GM20431 (cell line): ENCODE data around the gene RASGRF1.
"Not testable (repeated sequence)": the region's sequence is repeated elsewhere in the genome, so short reads cannot be mapped to it uniquely, and the experiment has no call there.

Experiments
- in situ Hi-C: fragments of 300-500 bp; cut with MseI, MboI; formaldehyde crosslinking; loops from one replicate; pipeline ENCODE4 v1.15.0; 2020; ENCODE audit warnings: low sequenced_read_pairs; ENCODE audit not compliant: unreplicated experiment

The RASGRF1 gene

DNA sequence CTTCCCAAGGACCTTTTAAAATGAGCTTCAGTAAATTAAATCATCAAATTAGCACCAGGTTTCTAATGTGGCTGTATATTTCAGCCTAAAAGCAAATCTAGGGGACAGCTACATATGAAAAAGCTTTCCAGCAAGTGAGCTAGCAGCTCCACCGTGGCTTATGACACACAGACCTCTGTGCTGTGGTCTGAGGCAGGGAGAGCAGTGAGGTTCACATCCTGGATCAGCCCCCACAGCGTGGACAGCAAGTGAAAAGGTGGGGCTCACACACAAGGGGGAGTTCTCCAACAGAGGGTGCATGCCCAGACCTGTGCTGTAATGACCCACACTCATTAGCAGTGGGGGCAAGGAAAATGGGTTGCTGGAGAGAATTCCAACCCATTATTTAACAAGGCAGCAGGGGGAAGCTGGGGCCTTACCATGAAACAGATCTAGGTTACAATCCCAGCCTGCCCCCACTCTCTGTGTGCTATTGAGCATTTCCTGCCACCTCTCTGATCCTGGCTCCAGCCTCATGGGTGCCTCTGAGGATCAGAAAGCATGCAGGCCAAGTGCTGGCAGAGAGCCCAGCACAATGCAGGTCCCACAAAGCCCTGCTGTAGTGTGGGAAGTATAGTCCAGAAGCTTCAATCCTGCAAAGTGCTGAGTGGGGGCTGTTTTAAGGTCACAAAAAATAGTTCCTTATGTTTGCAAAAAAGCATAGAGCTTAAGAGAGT is 48.2 kb downstream of the RASGRF1 start:
- in situ Hi-C loops, result no loop called here

- in situ Hi-C loops, result no loop called here
Observed at GRCh38 chr15:79041601-79042168, 48.9 kb downstream of the RASGRF1 start.

DNA sequence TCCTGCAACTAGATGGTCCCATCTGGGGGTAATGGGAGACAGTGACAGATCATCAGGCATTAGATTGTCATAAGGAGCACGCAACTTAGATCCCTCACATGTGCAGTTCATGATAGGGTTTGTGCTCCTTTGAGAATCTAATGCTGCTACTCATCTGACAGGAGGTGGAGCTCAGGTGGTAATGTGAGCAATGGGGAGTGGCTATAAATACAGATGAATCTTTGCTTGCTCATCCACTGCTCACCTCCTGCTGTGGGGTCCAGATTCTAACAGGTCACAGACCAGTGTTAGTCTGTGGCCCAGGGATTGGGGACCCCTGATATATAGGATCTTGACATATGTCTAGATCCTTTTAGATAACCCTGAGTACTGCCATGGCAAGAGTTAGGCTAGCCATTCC is 52.7 kb downstream of the RASGRF1 start:
- in situ Hi-C loops, result no loop called here

- in situ Hi-C loops, result no loop called here
Observed at GRCh38 chr15:79036323-79036722, 54.3 kb downstream of the RASGRF1 start.

- in situ Hi-C loops, result no loop called here
Observed at GRCh38 chr15:79035814-79036213, 54.8 kb downstream of the RASGRF1 start.

GRCh38 chr15:79035111-79035601 is 55.4 kb downstream of the RASGRF1 start:
- in situ Hi-C loops, result no loop called here

- in situ Hi-C loops, result no loop called here
Observed at GRCh38 chr15:79034284-79034683, 56.3 kb downstream of the RASGRF1 start.

DNA sequence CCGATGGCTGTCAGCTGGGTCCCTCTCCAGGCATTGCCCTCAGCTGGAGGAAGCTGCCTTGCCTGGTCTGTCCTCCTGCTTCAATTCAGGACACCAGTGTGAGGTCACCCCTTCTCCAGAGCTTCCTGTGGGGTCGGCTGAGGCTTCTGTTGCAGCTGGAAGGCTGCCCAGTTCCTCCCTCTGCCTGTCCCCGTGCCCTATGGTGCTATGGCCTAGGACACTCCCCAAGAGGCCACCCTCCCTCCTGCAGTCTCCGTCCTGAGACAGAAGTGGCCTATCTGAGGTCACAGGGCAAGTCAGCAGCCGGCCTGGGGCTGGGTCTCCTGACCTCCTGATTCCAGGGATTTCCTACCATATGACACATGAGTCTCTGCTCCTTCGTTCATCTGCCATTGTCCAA is 57.9 kb downstream of the RASGRF1 start:
- in situ Hi-C loops, result no loop called here

GRCh38 chr15:79031821-79032220 is 58.8 kb downstream of the RASGRF1 start:
- in situ Hi-C loops, result no loop called here

DNA sequence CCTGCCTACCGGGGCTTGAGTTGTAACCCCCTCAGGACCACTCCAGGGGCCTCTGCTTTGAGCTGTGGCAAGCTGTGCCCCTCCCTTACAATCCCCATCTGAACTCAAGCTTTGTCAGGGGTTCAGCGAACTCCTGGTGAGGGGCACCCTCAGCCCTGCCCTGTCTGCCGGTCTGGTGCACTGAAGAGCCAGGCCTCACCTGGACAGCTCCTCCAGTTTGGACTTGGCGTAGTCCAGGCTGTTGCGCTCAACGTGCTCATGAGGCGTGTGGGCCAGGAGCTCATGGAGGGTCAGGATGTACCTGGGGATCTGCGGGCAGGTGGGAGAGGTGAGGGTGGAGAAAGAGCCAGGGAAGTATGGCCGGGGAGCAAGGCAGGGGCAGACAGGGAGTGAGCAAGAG is 59.4 kb downstream of the RASGRF1 start:
- in situ Hi-C loops, result no loop called here

GRCh38 chr15:79030470-79030869 is 60.1 kb downstream of the RASGRF1 start:
- in situ Hi-C loops, result no loop called here

DNA sequence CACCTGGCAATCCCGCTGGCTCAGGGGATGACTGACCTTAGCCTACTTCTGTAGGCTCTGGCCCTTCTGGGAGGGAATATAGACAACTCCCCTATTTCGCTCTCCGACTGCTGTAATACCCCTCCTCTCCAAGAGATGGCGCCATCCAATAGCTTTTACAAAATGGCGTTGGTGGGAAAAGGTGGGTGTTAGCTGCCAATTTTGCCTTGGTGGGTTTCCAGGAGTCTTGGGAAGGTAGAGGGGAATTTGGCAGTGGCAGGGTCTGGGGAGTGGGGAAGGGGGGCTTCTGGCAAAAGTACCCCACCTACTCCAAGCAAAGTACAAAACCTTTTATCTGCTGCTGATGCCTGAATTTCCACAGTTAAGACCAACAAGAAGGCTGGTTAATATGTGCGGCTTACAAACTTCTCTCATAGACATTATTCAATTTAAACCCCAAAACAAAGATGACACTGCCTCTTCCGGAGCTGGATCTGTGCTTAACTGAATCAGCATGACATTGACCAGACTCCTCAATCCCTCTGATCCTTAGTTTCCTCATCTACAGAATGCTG is 62.1 kb downstream of the RASGRF1 start:
- in situ Hi-C loops, result loop anchor here (5.0 kb wide), 1 partner anchor 154 kb away; no protein-coding TSS in a partner anchor

DNA sequence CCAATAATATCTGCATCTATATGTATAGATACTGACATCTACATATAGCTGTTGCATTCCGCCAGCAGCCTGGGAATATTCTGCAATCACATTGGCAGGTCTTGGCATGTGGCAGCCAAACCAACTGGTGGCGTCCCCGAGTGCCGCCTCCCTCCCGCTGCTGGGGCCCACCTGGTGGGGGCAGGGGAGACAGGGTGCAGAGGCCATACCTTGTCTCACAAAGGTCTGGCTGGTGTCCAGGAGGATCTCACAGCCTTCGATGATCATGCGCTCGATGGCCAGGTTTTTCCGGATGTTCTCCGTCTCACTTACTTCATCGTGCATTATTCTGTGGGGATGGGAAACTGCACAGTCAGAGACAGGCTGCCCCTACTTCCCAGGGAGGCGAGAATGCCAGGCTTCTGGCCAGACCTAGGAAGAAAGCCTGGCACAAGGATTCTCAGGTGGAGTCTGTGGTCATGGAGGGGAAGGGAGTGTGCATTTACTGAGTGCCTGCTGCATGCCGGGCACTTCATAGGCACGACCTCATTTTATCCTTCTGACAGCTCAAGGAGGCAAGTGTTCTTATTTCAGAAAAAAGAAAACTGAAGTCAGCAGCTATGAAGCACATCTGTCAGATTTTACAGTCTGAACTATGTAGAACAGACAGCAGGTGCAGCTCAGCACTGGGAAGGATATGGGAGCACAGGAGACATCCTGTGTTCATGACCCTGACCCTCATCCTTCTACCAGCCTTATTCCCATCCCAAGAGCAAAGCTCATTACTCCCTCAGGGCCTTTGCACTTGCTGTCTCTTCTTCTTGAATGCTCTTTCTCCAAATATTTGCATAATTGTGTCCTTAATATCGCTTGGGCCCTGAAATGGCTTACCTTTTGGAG is 62.8 kb downstream of the RASGRF1 start:
- in situ Hi-C loops, result loop anchor here (5.0 kb wide), 1 partner anchor 155 kb away; no protein-coding TSS in a partner anchor

GRCh38 chr15:79025802-79026201 is 64.8 kb downstream of the RASGRF1 start:
- in situ Hi-C loops, result loop anchor here (5.0 kb wide), 1 partner anchor 156 kb away; no protein-coding TSS in a partner anchor

DNA sequence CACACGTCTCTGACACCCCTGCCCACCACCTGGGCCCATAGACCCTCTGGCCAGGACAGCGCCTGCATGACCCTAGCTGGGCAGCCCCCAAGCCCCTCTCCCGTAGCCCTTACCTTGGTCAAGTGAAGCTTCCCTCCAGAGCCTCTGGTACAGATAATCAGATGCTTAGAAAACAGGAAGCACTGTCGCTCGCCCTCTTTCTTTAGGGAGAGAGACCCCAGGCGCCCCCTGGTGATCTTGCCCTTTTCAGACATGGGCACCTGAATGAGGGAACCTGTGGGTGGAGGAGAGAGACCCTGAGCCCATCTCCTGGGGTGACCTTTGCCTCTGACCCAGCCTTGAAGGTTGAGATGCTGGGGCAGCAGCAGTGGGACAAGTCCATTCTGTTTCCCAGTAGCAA is 65.4 kb downstream of the RASGRF1 start:
- in situ Hi-C loops, result loop anchor here (5.0 kb wide), 1 partner anchor 157 kb away; no protein-coding TSS in a partner anchor

DNA sequence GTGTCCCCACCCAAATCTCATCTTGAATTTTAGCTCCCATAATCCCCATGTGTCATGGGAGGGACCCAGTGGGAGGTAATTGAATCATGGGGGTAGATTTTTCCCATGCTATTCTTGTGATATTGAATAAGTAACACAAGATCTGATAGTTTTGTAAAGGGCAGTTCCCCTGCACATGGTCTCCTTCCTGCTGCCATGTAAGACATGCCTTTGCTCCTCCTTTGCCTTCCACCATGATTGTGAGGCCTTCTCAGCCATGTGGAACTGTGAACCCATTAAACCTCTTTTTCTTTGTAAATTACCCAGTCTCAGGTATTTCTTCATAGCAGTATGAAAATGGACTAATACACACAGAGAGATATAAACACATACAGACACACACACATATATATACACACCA is 66.1 kb downstream of the RASGRF1 start:
- in situ Hi-C loops, result not testable (repeated sequence)

DNA sequence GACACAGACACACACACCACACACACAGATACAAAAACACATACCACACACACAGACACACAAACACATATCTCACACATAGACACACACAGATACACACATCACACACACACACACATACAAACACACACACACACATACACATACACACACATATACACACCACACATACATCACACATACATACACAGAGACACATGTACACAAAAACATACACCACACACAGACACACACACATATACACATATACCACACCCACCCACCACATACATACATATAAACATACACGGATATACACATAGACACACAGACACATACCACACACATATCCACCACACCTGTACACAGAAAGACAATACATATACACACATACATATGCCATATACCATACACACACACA is 66.7 kb downstream of the RASGRF1 start:
- in situ Hi-C loops, result no loop called here

DNA sequence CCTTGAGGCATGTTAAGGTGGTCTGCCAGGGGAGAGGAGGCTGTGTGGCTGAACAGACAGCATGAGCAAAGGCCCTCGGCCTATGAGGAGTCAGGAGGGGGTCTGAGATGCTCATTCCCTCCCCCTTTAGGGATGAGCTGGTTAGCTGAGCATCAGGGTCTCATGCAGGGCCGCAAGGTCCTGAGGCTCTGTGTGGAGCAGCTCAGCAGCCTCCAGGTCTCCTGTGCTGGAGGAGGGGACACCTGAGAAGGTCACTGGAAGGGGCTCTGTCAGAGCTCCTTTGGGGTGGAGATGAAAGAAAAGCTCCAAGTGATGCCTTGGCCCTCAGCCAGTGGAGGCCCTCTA is 67.1 kb downstream of the RASGRF1 start:
- in situ Hi-C loops, result no loop called here

- in situ Hi-C loops, result no loop called here
Observed at GRCh38 chr15:79018960-79019359, 71.6 kb downstream of the RASGRF1 start.

- in situ Hi-C loops, result no loop called here
Observed at GRCh38 chr15:79017953-79018352, 72.6 kb downstream of the RASGRF1 start.
